ENCODE measurements around the gene SMIM36. TPM values are rescaled to one million over a fixed set of nuclear protein-coding genes. Genes with fewer than 3 reads are reported as not detected.

Gene SMIM36
- total RNA-seq, 4 donors from 2014 or later: not detected

GRCh38 chr17:55545806-55546205 is 34.6 kb upstream of the SMIM36 start:
- DNase-seq (ENCODE audit: low spot score in 2 of 2): no peak
- H3K4me3 ChIP-seq: no peak overlapping the region
- H3K36me3 ChIP-seq: no peaks in the 10 kb centered on the region
- no peak overlapping the region for H3K27ac ChIP-seq
- 74 to 77% methylated on average over 6 of the region's 6 CpGs for WGBS, 2 donors
- no peaks in the 10 kb centered on the region for H3K27me3 ChIP-seq
- no peak for TF ChIP-seq POLR2A (IDR thresholded peaks at IDR 0.05)
- no peak for TF ChIP-seq CTCF (IDR thresholded peaks at IDR 0.05)
- no peak for TF ChIP-seq EP300 (IDR thresholded peaks at IDR 0.05)
- no peaks in the 10 kb centered on the region for H3K4me1 ChIP-seq
- H3K9me3 ChIP-seq: no peaks in the 10 kb centered on the region

GRCh38 chr17:55543709-55544108 is 32.5 kb upstream of the SMIM36 start:
- no peaks in the 10 kb centered on the region for H3K9me3 ChIP-seq
- no peaks in the 10 kb centered on the region for H3K36me3 ChIP-seq
- no peak for DNase-seq (ENCODE audit: low spot score in 2 of 2)
- TF ChIP-seq EP300 (IDR thresholded peaks at IDR 0.05) (no peak), POLR2A (IDR thresholded peaks at IDR 0.05) (no peak), CTCF (IDR thresholded peaks at IDR 0.05) (no peak)
- no peak overlapping the region for H3K4me3 ChIP-seq
- H3K27me3 ChIP-seq: no peaks in the 10 kb centered on the region
- H3K27ac ChIP-seq: no peak overlapping the region
- H3K4me1 ChIP-seq: no peaks in the 10 kb centered on the region

- TF ChIP-seq CTCF (IDR thresholded peaks at IDR 0.05): no peak
- no peak for TF ChIP-seq EP300 (IDR thresholded peaks at IDR 0.05)
- TF ChIP-seq POLR2A (IDR thresholded peaks at IDR 0.05): no peak
- 40 to 43% methylated on average over 4 of the region's 4 CpGs for WGBS, 2 donors
These were observed 29.3 kb upstream of the SMIM36 start for GRCh38 chr17:55540414-55541091.

GRCh38 chr17:55536205-55536604 is 25.0 kb upstream of the SMIM36 start:
- 61 to 67% methylated on average over 1 of the region's 1 CpG for WGBS, 2 donors
- Histone ChIP-seq H3K4me1 (no peaks in the 10 kb centered on the region), H3K4me3 (no peak overlapping the region), H3K27ac (no peak overlapping the region), H3K36me3 (no peaks in the 10 kb centered on the region), H3K9me3 (no peaks in the 10 kb centered on the region), H3K27me3 (no peaks in the 10 kb centered on the region)
- no peak for DNase-seq (ENCODE audit: low spot score in 2 of 2)
- TF ChIP-seq EP300 (IDR thresholded peaks at IDR 0.05): no peak
- TF ChIP-seq POLR2A (IDR thresholded peaks at IDR 0.05): no peak
- no peak for TF ChIP-seq CTCF (IDR thresholded peaks at IDR 0.05)

More at GRCh38 chr17:55540414-55541091, 29.3 kb upstream of the SMIM36 start:
- no peak for DNase-seq (ENCODE audit: low spot score in 2 of 2)
- no peaks in the 10 kb centered on the region for H3K9me3 ChIP-seq
- no peaks in the 10 kb centered on the region for H3K36me3 ChIP-seq
- H3K4me1 ChIP-seq: no peaks in the 10 kb centered on the region
- no peak overlapping the region for H3K27ac ChIP-seq
- H3K27me3 ChIP-seq: no peaks in the 10 kb centered on the region
- H3K4me3 ChIP-seq: no peak overlapping the region

GRCh38 chr17:55533608-55534007 is 22.4 kb upstream of the SMIM36 start:
- TF ChIP-seq CTCF (IDR thresholded peaks at IDR 0.05) (no peak), EP300 (IDR thresholded peaks at IDR 0.05) (no peak), POLR2A (IDR thresholded peaks at IDR 0.05) (no peak)
- no peak for DNase-seq (ENCODE audit: low spot score in 2 of 2)

More at GRCh38 chr17:55533608-55534007, 22.4 kb upstream of the SMIM36 start:
- Histone ChIP-seq H3K4me3 (no peak overlapping the region), H3K27ac (no peak overlapping the region), H3K36me3 (no peaks in the 10 kb centered on the region), H3K27me3 (no peaks in the 10 kb centered on the region), H3K9me3 (no peaks in the 10 kb centered on the region), H3K4me1 (no peaks in the 10 kb centered on the region)
